Stimulated activated CD4-positive, alpha-beta T cell treated with anti-CD3 and anti-CD28 coated beads, Interleukin-4, amount 100 ng/mL, for 48 hours (primary cell): ENCODE measurements around the gene ARX.
A peak's percentile ranks its signal among the peaks of the same experiment; 100 is the strongest.

ENCODE experiments used
- DNase-seq, 2 donors: peaks; one replicate each; pipeline ENCODE4 v3.0.0-alpha.2; 2020; ENCODE audit warnings: low read depth in 2 of 2

ARX gene

GRCh38 chrX:25015486-25016360 is at the start of gene ARX:
ARX (minus strand) TSS chrX:25015965; CDS start chrX:25015737, 228 bp downstream.
- DNase-seq, result no peak

GRCh38 chrX:25059273-25059672 is 43.5 kb upstream of the ARX start:
- no peak for DNase-seq

GRCh38 chrX:25052798-25053534 is 37.2 kb upstream of the ARX start:
- no peak for DNase-seq

GRCh38 chrX:25049971-25050370 is 34.2 kb upstream of the ARX start:
- no peak for DNase-seq

- no peak for DNase-seq
These were observed 33.6 kb upstream of the ARX start for GRCh38 chrX:25049357-25049756.

- no peak for DNase-seq
These were observed 32.4 kb upstream of the ARX start for GRCh38 chrX:25048178-25048577.

- DNase-seq, result no peak
These were observed 27.4 kb upstream of the ARX start for GRCh38 chrX:25043192-25043591.

- DNase-seq, result no peak
These were observed 23.3 kb upstream of the ARX start for GRCh38 chrX:25039036-25039435.

GRCh38 chrX:25034889-25035288 is 19.1 kb upstream of the ARX start:
- no peak for DNase-seq

GRCh38 chrX:25029288-25029825 is 13.6 kb upstream of the ARX start:
- no peak for DNase-seq

GRCh38 chrX:25028726-25029125 is 13.0 kb upstream of the ARX start:
- DNase-seq, result no peak

GRCh38 chrX:25026576-25026975 is 10.8 kb upstream of the ARX start:
- no peak for DNase-seq

GRCh38 chrX:25025615-25026014 is 9.8 kb upstream of the ARX start:
- DNase-seq, result no peak

GRCh38 chrX:25023908-25024307 is 8.1 kb upstream of the ARX start:
- DNase-seq, result no peak

GRCh38 chrX:25022499-25023325 is 6.9 kb upstream of the ARX start:
- DNase-seq, result no peak

GRCh38 chrX:25020905-25021449 is 5.2 kb upstream of the ARX start:
- DNase-seq, result peak in 1 of 2 donors; percentile 33

GRCh38 chrX:25020391-25020904 is 4.7 kb upstream of the ARX start:
- no peak for DNase-seq

- no peak for DNase-seq
These were observed 4.1 kb upstream of the ARX start for GRCh38 chrX:25019707-25020390.

GRCh38 chrX:25018682-25019081 is 2.9 kb upstream of the ARX start:
- no peak for DNase-seq

- DNase-seq, result no peak
These were observed 2.0 kb upstream of the ARX start for GRCh38 chrX:25017667-25018247.
